ENCODE results near the gene BTNL2.

DNA sequence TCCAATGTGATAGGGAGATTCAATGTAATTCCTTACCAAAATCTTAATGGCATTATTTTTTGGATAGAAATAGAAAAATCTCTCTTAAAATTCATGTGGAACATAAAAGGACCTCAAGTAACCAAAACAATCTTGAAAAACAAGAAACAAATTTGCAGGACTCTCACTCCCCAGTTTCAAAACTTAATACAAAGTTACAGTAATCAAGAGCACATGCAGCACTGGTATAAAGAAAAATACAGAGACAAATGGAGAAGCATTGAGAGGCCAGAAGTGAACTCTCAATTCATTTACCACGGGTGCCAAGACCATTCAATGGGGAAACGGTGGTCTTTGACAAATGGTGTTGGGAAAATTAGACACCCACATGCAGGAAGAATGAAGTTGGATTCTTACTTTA, 27.4 kb downstream of the BTNL2 start:
- TF ChIP-seq, protein P1, sequence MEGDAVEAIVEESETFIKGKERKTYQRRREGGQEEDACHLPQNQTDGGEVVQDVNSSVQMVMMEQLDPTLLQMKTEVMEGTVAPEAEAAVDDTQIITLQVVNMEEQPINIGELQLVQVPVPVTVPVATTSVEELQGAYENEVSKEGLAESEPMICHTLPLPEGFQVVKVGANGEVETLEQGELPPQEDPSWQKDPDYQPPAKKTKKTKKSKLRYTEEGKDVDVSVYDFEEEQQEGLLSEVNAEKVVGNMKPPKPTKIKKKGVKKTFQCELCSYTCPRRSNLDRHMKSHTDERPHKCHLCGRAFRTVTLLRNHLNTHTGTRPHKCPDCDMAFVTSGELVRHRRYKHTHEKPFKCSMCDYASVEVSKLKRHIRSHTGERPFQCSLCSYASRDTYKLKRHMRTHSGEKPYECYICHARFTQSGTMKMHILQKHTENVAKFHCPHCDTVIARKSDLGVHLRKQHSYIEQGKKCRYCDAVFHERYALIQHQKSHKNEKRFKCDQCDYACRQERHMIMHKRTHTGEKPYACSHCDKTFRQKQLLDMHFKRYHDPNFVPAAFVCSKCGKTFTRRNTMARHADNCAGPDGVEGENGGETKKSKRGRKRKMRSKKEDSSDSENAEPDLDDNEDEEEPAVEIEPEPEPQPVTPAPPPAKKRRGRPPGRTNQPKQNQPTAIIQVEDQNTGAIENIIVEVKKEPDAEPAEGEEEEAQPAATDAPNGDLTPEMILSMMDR (IDR thresholded peaks at IDR 0.05; ENCODE audit: poor library complexity) = no peak
- TF ChIP-seq EZH2 (IDR thresholded peaks at IDR 0.05; ENCODE audit: borderline replicate concordance) = no peak

All from hepatocyte (in vitro differentiated cells).